Endodermal cell (in vitro differentiated cells): ENCODE measurements around the gene MOSMO. TPM values are rescaled to one million over a fixed set of nuclear protein-coding genes. Genes with fewer than 3 reads are reported as not detected.
A peak's percentile ranks its signal among the peaks of the same experiment; 100 is the strongest.

Source experiments
- DNase-seq: peaks from one replicate; pipeline ENCODE4 v3.0.0-alpha.2; 2017
- H3K27ac ChIP-seq: 2 replicates; pipeline ENCODE4 v1.5.1; 2013; ENCODE audit warnings: mild to moderate bottlenecking, low read depth, low read length, moderate library complexity
- H3K27me3 ChIP-seq: 2 replicates; pipeline ENCODE4 v1.6.1; 2013; ENCODE audit warnings: mild to moderate bottlenecking, low read length, moderate library complexity; ENCODE audit not compliant: insufficient read depth, control insufficient read depth, poor library complexity, severe bottlenecking
- H3K36me3 ChIP-seq: 2 replicates; pipeline ENCODE4 v1.7.0; 2013; ENCODE audit warnings: mild to moderate bottlenecking, low read length, moderate library complexity; ENCODE audit not compliant: control insufficient read depth, insufficient read depth
- H3K4me1 ChIP-seq: one replicate; pipeline ENCODE4 v1.7.0; 2013; ENCODE audit warnings: low read length; ENCODE audit not compliant: control insufficient read depth, insufficient read depth
- H3K4me3 ChIP-seq: 2 replicates; pipeline ENCODE4 v1.5.1; 2013; ENCODE audit warnings: mild to moderate bottlenecking, low read length, moderate library complexity
- H3K9ac ChIP-seq: 2 replicates; pipeline ENCODE4 v1.6.1; 2013; ENCODE audit warnings: mild to moderate bottlenecking, low read length, moderate library complexity; ENCODE audit not compliant: poor library complexity, severe bottlenecking; ENCODE audit errors: extremely low read depth
- H3K9me3 ChIP-seq: 2 replicates; pipeline ENCODE4 v1.6.1; 2013; ENCODE audit warnings: mild to moderate bottlenecking, low read length, moderate library complexity; ENCODE audit not compliant: control insufficient read depth
- H3K27ac Mint-ChIP-seq: 2 replicates; pipeline ENCODE4 v1.8.0; 2020; ENCODE audit warnings: mixed read lengths
- H3K27me3 Mint-ChIP-seq: 2 replicates; pipeline ENCODE4 v1.8.0; 2021; ENCODE audit warnings: mild to moderate bottlenecking, mixed read lengths; ENCODE audit not compliant: insufficient read depth
- H3K36me3 Mint-ChIP-seq: 2 replicates; pipeline ENCODE4 v1.8.0; 2020; ENCODE audit warnings: low read depth, mixed read lengths
- H3K4me1 Mint-ChIP-seq: 2 replicates; pipeline ENCODE4 v1.8.0; 2020; ENCODE audit warnings: mixed read lengths
- H3K4me3 Mint-ChIP-seq: 2 replicates; pipeline ENCODE4 v1.8.0; 2020; ENCODE audit warnings: mild to moderate bottlenecking, moderate library complexity, mixed read lengths
- H3K9me3 Mint-ChIP-seq: 2 replicates; pipeline ENCODE4 v1.8.0; 2020; ENCODE audit warnings: mild to moderate bottlenecking, mixed read lengths
- WGBS, 2 experiments: methylation state at CpG; one replicate each; pipeline versions ENCODE4 v1.1.5 to v1.1.7; 2013; ENCODE audit warnings: missing lambda C conversion rate in 2 of 2, mixed read lengths in 1 of 2; ENCODE audit not compliant: insufficient coverage in 1 of 2, insufficient read length in 1 of 2; 5-methylcytosine and 5-hydroxymethylcytosine counted together
- total RNA-seq, 2 donors: library from RNA; stranded (reverse); fragmentation: NEBNext Ultra II Directional in 1 of 2; extraction: Animal tissue kit (Norgen Biotek cat#: 25700) in 1 of 2; gene quantifications; 2 replicates in 1 of 2; 3 replicates in 1 of 2; pipeline ENCODE4 v1.2.1, GENCODE V29; 2021
- TF ChIP-seq, protein P1 (sequence below): fragments of 200-600 bp; sonication (generic); conservative IDR thresholded peaks from 2 replicates; pipeline ENCODE4 v1.5.0; 2021; ENCODE audit warnings: antibody characterized with exemption, mild to moderate bottlenecking

MOSMO gene
- total RNA-seq, 2 donors from 2014 or later, result 12.6 to 14.7 TPM

DNA sequence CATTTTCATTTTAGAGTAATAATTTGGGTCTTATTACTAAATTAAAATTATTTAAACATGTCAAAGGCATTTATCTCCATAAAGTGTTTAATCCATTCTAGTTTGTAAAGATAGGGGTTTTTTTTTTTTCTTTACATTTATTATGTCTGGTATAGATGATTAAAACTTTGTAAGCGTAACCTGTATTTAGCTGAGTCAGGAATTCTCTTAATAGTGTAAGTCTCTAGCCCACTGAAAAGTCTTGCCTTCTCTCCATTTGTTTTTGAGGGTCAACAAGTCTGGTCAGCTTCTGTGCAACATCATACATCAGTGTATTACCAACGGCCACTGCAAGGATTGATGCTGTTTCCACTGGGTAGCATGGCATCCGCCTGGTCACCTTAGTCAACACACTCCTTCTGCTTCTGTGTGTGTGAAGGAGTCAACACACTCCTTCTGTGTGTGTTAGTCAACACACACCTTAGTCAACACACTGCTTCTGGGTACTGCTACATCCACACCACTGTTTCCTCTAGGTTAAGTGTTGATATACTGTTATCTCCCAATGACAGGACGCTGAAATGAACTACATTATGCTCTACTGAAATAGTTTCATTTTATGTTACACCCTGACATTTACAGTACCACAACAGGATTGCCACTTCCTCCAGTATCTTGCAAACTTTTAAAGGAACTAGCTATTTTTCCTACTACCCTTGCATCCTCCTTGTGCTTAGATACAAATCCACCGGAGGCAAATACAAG, 47.1 kb downstream of the MOSMO start:
- H3K4me3 ChIP-seq, result no peak overlapping the region
- no peak overlapping the region for H3K9ac ChIP-seq
- TF ChIP-seq, protein P1, sequence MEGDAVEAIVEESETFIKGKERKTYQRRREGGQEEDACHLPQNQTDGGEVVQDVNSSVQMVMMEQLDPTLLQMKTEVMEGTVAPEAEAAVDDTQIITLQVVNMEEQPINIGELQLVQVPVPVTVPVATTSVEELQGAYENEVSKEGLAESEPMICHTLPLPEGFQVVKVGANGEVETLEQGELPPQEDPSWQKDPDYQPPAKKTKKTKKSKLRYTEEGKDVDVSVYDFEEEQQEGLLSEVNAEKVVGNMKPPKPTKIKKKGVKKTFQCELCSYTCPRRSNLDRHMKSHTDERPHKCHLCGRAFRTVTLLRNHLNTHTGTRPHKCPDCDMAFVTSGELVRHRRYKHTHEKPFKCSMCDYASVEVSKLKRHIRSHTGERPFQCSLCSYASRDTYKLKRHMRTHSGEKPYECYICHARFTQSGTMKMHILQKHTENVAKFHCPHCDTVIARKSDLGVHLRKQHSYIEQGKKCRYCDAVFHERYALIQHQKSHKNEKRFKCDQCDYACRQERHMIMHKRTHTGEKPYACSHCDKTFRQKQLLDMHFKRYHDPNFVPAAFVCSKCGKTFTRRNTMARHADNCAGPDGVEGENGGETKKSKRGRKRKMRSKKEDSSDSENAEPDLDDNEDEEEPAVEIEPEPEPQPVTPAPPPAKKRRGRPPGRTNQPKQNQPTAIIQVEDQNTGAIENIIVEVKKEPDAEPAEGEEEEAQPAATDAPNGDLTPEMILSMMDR, result no peak
- H3K27ac Mint-ChIP-seq, result no peak overlapping the region
- H3K27ac ChIP-seq, result no peak overlapping the region
- peaks cover 8% of the 10 kb centered on the region for H3K9me3 ChIP-seq
- H3K27me3 ChIP-seq, result no peaks in the 10 kb centered on the region
- H3K27me3 Mint-ChIP-seq, result no peaks in the 10 kb centered on the region
- peaks cover 5% of the 10 kb centered on the region for H3K36me3 ChIP-seq
- no peaks in the 10 kb centered on the region for H3K9me3 Mint-ChIP-seq
- H3K4me3 Mint-ChIP-seq, result no peak overlapping the region
- no peak for DNase-seq
- H3K4me1 ChIP-seq, result peaks cover 6% of the 10 kb centered on the region
- peaks cover 8% of the 10 kb centered on the region for H3K36me3 Mint-ChIP-seq
- WGBS, 2 experiments, result 94 to 100% methylated on average over 3 to 5 of the region's 5 CpGs
- H3K4me1 Mint-ChIP-seq, result peaks cover 6% of the 10 kb centered on the region

DNA sequence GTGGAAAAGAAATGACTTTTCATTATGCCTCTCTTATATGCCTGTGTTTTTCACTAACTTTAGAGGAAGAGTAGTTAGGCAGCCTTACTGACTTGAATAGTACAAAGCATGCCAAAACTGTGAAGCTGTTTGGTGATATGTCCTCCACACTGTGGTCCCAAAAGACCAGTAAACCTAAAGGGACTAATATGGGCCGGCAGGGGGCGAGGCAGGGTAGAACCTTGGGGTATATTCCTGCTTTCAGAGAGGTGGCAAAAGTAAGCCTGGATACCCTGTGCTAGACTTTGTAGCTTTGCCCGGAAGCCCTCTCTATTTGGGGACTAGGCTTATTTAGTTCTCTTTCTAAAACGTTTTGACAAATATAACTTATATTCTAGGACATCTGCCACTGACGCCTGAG, 48.0 kb downstream of the MOSMO start:
- Mint-ChIP-seq H3K27me3 (no peaks in the 10 kb centered on the region), H3K36me3 (peaks cover 8% of the 10 kb centered on the region), H3K4me3 (no peak overlapping the region), H3K4me1 (peaks cover 6% of the 10 kb centered on the region), H3K9me3 (no peaks in the 10 kb centered on the region), H3K27ac (no peak overlapping the region)
- Histone ChIP-seq H3K27me3 (no peaks in the 10 kb centered on the region), H3K9me3 (peaks cover 8% of the 10 kb centered on the region), H3K4me1 (peaks cover 6% of the 10 kb centered on the region), H3K9ac (no peak overlapping the region), H3K4me3 (no peak overlapping the region), H3K36me3 (peaks cover 5% of the 10 kb centered on the region), H3K27ac (no peak overlapping the region)
- peak; percentile 85 for DNase-seq
- 68% methylated on average over 4 to 5 of the region's 5 CpGs for WGBS, 2 experiments
- TF ChIP-seq, protein P1, result peak; percentile 81

DNA sequence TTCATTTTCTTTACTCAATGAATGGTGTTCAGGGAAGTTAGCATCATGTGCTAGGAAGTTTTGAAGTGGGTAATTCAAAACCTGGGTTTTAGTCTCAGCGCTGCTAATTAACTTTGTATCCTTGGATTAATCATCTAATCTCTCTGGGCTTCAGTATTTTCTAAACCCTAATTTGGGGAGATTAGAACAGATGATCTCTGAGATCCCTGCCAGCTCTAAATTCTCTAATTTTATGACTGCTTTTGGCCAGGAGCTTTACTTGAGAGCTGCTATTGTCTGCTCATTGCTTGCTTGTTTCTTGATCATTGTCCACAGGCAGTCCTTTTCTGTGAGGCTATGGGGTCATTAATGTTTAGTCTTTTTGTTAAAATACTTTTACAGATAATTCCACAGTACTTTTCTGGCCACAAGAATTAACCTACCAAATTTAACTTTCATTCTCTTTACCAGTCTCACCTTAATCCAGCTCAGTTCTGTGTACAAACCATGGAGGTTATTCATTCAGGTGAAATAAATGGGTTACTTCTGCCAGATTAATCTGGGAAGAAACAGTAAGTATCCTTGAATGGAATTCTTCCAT, 56.1 kb downstream of the MOSMO start:
- H3K36me3 Mint-ChIP-seq, result peaks cover 13% of the 10 kb centered on the region
- peaks cover 7% of the 10 kb centered on the region for H3K4me1 ChIP-seq
- H3K9ac ChIP-seq, result no peak overlapping the region
- 90 to 100% methylated on average over 1 of the region's 1 CpG for WGBS, 2 experiments
- peaks cover 16% of the 10 kb centered on the region for H3K9me3 Mint-ChIP-seq
- H3K4me3 ChIP-seq, result no peak overlapping the region
- no peak overlapping the region for H3K27ac ChIP-seq
- H3K36me3 ChIP-seq, result peaks cover 4% of the 10 kb centered on the region
- TF ChIP-seq, protein P1, result no peak
- no peak overlapping the region for H3K27ac Mint-ChIP-seq
- no peak overlapping the region for H3K4me3 Mint-ChIP-seq
- H3K4me1 Mint-ChIP-seq, result peaks cover 20% of the 10 kb centered on the region
- H3K27me3 Mint-ChIP-seq, result no peaks in the 10 kb centered on the region
- H3K9me3 ChIP-seq, result peaks cover 20% of the 10 kb centered on the region
- no peak for DNase-seq
- no peaks in the 10 kb centered on the region for H3K27me3 ChIP-seq
